Right atrium auricular region (tissue), 2 donors: ENCODE results near the gene SMYD4. TPM values are rescaled to one million over a fixed set of nuclear protein-coding genes. Genes with fewer than 3 reads are reported as not detected.

ENCODE experiments used
- DNase-seq: peaks from one replicate; pipeline ENCODE4 v3.0.0-alpha.2; 2019; ENCODE audit warnings: low spot score
- H3K27ac ChIP-seq, 2 donors: fragments of 200-600 bp; sonication (generic); 1 replicate in 1 of 2; 2 replicates in 1 of 2; pipeline ENCODE4 v1.5.1; 2016 to 2019
- H3K27me3 ChIP-seq, 2 donors: fragments of 200-600 bp; sonication (generic); one replicate each; pipeline versions ENCODE4 v1.5.1 to v1.6.0; 2017 to 2019
- H3K36me3 ChIP-seq: fragments of 200-600 bp; sonication (generic); one replicate; pipeline ENCODE4 v1.5.1; 2016
- H3K4me1 ChIP-seq, 2 donors: fragments of 200-600 bp; sonication (generic); one replicate each; pipeline versions ENCODE4 v1.5.1 to v1.6.0; 2017 to 2019
- H3K4me3 ChIP-seq, 2 donors: fragments of 200-600 bp; sonication (generic); 1 replicate in 1 of 2; 2 replicates in 1 of 2; pipeline ENCODE4 v1.5.1; 2017 to 2019; ENCODE audit warnings: mild to moderate bottlenecking in 1 of 2, moderate library complexity in 1 of 2
- H3K9me3 ChIP-seq, 2 donors: fragments of 200-600 bp; sonication (generic); one replicate each; pipeline ENCODE4 v1.5.1; 2019
- CTCF ChIP-seq, 2 donors: fragments of 200-600 bp; sonication (generic); IDR thresholded peaks; one replicate each; pipeline ENCODE4 v1.5.1; 2019; ENCODE audit warnings: antibody characterized with exemption in 2 of 2
- total RNA-seq, 2 donors: library from RNA; depleted of rRNA; stranded (reverse); fragments of >200 nt; gene quantifications; one replicate each; pipeline ENCODE4 v1.1.0, GENCODE V29; 2016

SMYD4 gene
- total RNA-seq, 2 donors from 2014 or later = 6.2 to 7.1 TPM

DNA sequence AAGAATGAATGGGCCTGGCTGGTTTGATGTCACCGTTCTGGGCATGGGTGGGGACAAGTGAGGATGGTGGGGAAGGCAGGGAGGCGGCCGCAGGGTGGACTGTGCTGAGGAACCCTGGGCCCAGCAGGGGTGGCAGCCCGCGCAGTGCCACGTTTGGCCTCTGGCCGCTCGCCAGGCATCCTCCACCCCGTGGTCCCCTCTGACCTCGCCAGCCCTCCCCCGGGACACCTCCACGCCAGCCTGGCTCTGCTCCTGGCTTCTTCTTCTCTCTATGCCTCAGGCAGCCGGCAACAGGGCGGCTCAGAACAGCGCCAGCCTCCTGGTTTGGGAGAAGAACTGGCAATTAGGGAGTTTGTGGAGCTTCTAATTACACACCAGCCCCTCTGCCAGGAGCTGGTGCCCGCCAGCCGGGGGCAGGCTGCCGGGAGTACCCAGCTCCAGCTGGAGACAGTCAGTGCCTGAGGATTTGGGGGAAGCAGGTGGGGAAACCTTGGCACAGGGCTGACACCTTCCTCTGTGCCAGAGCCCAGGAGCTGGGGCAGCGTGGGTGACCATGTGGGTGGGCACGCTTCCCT, 74.4 kb downstream of the SMYD4 start:
- no peaks in the 10 kb centered on the region for H3K27me3 ChIP-seq
- H3K36me3 ChIP-seq = no peaks in the 10 kb centered on the region
- no peaks in the 10 kb centered on the region for H3K4me1 ChIP-seq
- TF ChIP-seq CTCF (IDR thresholded peaks at IDR 0.05) = no peak
- H3K9me3 ChIP-seq = no peaks in the 10 kb centered on the region
- no peak overlapping the region for H3K4me3 ChIP-seq
- no peak for DNase-seq
- no peak overlapping the region for H3K27ac ChIP-seq

- TF ChIP-seq CTCF (IDR thresholded peaks at IDR 0.05) = no peak
- Histone ChIP-seq H3K9me3 (no peaks in the 10 kb centered on the region), H3K4me3 (no peak overlapping the region), H3K27me3 (no peaks in the 10 kb centered on the region), H3K4me1 (no peaks in the 10 kb centered on the region), H3K36me3 (no peaks in the 10 kb centered on the region), H3K27ac (no peak overlapping the region)
- DNase-seq = no peak
Observed at GRCh38 chr17:1754430-1755112, 75.1 kb downstream of the SMYD4 start.

GRCh38 chr17:1753767-1754429, 75.8 kb downstream of the SMYD4 start:
- no peak for DNase-seq
- Histone ChIP-seq H3K9me3 (no peaks in the 10 kb centered on the region), H3K4me3 (no peak overlapping the region), H3K27me3 (no peaks in the 10 kb centered on the region), H3K4me1 (no peaks in the 10 kb centered on the region), H3K36me3 (no peaks in the 10 kb centered on the region), H3K27ac (no peak overlapping the region)
- no peak for TF ChIP-seq CTCF (IDR thresholded peaks at IDR 0.05)

- Histone ChIP-seq H3K36me3 (no peaks in the 10 kb centered on the region), H3K27me3 (no peaks in the 10 kb centered on the region), H3K4me1 (no peaks in the 10 kb centered on the region), H3K4me3 (no peak overlapping the region), H3K9me3 (no peaks in the 10 kb centered on the region), H3K27ac (peak overlapping the region in 1 of 2 donors; percentile 25)
- DNase-seq = no peak
- no peak for TF ChIP-seq CTCF (IDR thresholded peaks at IDR 0.05)
Observed at GRCh38 chr17:1752425-1753262, 77.1 kb downstream of the SMYD4 start.

DNA sequence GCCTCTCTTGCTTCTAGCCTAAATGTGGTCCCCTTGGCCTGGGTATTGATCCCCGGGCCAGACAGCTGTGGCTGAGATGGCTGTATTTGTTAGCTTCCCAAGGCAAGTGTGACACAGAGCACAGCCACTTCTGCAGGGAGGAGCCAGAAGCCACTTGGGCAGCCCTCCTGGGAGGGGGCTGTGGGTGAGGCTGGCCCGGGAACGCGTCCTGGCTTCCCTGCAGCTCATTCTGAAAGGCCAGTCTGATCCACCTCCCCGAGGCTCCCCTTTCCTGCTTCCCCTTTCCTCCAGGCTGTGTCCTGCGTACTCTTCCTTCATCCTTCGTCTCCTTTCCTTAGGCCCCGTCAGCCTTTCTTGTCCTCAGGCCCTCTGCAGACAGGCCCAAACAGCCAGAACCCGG, 79.1 kb downstream of the SMYD4 start:
- H3K27ac ChIP-seq = no peak overlapping the region
- TF ChIP-seq CTCF (IDR thresholded peaks at IDR 0.05) = no peak

More for the DNA sequence above, 79.1 kb downstream of the SMYD4 start:
- no peaks in the 10 kb centered on the region for H3K27me3 ChIP-seq
- no peaks in the 10 kb centered on the region for H3K36me3 ChIP-seq
- no peak overlapping the region for H3K4me3 ChIP-seq
- H3K4me1 ChIP-seq = no peaks in the 10 kb centered on the region
- DNase-seq = no peak
- no peaks in the 10 kb centered on the region for H3K9me3 ChIP-seq
